PFSK-1 (cell line): ENCODE data around the gene RIPPLY1.

Experiments used
- FOXP2 ChIP-seq: optimal IDR thresholded peaks from 2 replicates; pipeline ENCODE3; 2011; ENCODE audit warnings: borderline replicate concordance, control low read depth, inconsistent platforms; ENCODE audit not compliant: insufficient read depth; ENCODE audit errors: extremely low read length, extremely low read depth
- POLR2AphosphoS5 ChIP-seq: IDR thresholded peaks from 2 replicates; pipeline ENCODE4 v1.6.1; 2012; ENCODE audit warnings: low read depth, mild to moderate bottlenecking, control low read depth, low read length, moderate library complexity
- SIN3A ChIP-seq: IDR thresholded peaks from 2 replicates; pipeline ENCODE4 v1.6.1; 2012; ENCODE audit warnings: mild to moderate bottlenecking, low read length, moderate library complexity, borderline replicate concordance; ENCODE audit not compliant: insufficient read depth
- TAF1 ChIP-seq: IDR thresholded peaks from 2 replicates; pipeline ENCODE4 v1.6.1; 2012; ENCODE audit warnings: low read length, control low read depth, borderline replicate concordance; ENCODE audit not compliant: insufficient read depth
- TF ChIP-seq, protein P1 (sequence below), 2 experiments: IDR thresholded peaks; 2 replicates each; pipeline versions ENCODE4 v1.6.1 to v1.8.0; 2011 to 2012; ENCODE audit warnings: low read depth in 2 of 2, low read length in 2 of 2, control low read depth in 1 of 2, inconsistent platforms in 1 of 2, mild to moderate bottlenecking in 1 of 2, moderate library complexity in 1 of 2; ENCODE audit not compliant: insufficient read depth in 1 of 2

Gene RIPPLY1

DNA sequence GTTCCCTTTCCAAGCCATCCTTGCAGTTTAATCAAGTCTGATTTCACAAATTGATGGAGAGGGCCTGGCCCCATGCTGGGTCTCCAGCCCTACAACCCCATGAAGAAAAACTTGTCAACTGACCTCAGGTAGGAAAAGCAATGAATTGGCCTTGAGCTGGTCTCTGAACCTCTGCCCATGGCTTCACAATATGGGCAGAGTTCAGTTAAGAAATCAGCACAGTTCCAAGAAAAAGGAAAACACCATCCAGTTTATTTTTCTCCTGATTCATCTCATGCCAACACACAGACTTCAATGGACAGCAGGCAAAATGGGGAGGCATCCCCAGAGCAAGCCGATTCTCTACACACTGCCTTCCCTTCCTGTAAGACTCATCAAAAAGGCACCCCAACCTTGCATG lies 3.3 kb downstream of the RIPPLY1 start:
- TF ChIP-seq, protein P1, sequence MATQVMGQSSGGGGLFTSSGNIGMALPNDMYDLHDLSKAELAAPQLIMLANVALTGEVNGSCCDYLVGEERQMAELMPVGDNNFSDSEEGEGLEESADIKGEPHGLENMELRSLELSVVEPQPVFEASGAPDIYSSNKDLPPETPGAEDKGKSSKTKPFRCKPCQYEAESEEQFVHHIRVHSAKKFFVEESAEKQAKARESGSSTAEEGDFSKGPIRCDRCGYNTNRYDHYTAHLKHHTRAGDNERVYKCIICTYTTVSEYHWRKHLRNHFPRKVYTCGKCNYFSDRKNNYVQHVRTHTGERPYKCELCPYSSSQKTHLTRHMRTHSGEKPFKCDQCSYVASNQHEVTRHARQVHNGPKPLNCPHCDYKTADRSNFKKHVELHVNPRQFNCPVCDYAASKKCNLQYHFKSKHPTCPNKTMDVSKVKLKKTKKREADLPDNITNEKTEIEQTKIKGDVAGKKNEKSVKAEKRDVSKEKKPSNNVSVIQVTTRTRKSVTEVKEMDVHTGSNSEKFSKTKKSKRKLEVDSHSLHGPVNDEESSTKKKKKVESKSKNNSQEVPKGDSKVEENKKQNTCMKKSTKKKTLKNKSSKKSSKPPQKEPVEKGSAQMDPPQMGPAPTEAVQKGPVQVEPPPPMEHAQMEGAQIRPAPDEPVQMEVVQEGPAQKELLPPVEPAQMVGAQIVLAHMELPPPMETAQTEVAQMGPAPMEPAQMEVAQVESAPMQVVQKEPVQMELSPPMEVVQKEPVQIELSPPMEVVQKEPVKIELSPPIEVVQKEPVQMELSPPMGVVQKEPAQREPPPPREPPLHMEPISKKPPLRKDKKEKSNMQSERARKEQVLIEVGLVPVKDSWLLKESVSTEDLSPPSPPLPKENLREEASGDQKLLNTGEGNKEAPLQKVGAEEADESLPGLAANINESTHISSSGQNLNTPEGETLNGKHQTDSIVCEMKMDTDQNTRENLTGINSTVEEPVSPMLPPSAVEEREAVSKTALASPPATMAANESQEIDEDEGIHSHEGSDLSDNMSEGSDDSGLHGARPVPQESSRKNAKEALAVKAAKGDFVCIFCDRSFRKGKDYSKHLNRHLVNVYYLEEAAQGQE (IDR thresholded peaks at IDR 0.05; ENCODE audit: insufficient read depth in 1 of 2, low read depth in 2 of 2, low read length in 2 of 2), result no peak
- TF ChIP-seq POLR2AphosphoS5, result no peak
- no peak for TF ChIP-seq FOXP2
- no peak for TF ChIP-seq SIN3A
- no peak for TF ChIP-seq TAF1

DNA sequence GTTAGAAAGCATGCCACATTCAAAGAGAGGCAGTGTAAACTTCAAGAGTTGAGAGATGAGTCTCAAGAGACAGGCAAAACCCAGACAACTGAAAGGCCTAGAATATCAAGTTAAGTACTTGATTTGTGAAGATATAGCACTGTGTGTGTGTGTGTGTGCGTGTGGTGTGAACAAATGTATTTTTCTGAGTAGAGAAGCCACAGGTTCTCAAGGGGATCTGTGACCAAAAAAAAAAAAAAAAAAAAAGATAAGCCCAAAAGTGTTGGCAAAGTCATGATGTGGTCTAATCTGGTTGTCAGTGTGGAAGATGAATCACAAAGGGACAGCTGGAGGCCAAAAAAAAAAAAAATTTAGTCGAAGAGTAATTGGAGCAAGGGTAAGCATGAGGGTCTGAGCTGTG lies 3.9 kb downstream of the RIPPLY1 start:
- TF ChIP-seq, protein P1 (IDR thresholded peaks at IDR 0.05; ENCODE audit: insufficient read depth in 1 of 2, low read depth in 2 of 2, low read length in 2 of 2), result no peak
- TF ChIP-seq TAF1 (no peak), FOXP2 (no peak), POLR2AphosphoS5 (no peak), SIN3A (no peak)

DNA sequence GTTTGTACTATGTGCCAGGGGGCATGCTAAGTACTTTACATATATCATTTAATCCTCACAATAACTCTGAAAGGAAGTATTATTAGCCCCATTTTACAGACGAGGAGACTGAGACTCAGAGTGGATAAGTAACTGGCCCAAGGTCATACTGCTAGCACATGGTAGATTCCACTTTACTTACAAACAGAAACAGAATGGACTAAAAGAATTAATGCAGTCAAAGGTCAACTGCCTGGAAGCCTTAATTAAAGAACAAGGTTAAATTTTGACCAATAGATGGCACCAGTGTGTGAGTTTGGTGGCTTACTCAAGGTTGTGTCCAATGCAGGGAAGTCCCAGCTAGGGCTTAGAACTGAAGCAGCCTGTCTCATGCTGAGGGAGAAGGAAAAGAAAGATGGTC lies 4.7 kb downstream of the RIPPLY1 start:
- TF ChIP-seq TAF1 (no peak), SIN3A (no peak), POLR2AphosphoS5 (no peak), FOXP2 (no peak)
- TF ChIP-seq, protein P1 (IDR thresholded peaks at IDR 0.05; ENCODE audit: insufficient read depth in 1 of 2, low read depth in 2 of 2, low read length in 2 of 2), result no peak

DNA sequence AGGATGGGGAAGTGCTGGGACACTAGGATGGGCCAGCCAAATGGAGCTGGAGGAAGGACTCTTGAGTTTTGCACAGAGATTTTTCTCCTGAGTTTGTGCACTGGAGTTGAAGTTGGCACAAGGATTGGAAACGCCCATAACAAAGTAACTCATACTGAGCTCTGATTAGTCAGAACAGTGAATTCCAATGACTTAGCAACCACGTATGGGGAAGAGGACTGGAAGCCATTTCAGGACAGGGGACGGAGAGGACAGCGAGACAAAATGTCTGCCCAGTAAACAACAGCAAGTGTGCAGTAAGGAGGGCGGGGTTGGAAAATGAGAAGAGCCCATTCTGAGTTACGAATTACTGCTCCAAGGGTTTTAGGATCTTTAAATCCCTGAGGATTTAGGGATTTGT lies 5.9 kb downstream of the RIPPLY1 start:
- TF ChIP-seq, protein P1 (IDR thresholded peaks at IDR 0.05; ENCODE audit: insufficient read depth in 1 of 2, low read depth in 2 of 2, low read length in 2 of 2), result no peak
- TF ChIP-seq FOXP2 (no peak), SIN3A (no peak), POLR2AphosphoS5 (no peak)

DNA sequence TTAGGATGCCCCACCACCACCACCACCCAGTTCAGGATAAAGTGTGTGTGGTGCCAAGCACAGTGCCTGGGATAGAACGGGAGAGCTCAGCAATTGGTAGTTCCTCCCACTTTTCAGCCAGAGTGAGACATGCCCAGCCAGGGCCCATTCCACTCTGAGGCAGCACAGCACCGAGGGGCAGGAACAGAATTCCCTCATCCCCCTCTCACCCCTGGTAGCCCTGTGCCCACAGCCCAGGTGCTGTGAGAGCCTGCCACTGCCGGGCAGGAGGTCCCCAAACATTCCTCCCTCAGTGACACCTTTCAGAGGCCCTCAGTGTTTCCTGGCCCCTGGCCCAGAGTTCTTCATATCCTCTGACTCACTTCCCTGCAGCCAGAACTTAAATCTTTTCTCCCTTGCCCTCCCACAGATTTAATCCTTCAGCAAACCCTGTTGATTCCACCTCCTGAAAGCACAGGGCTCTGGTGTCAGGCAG lies 8.1 kb downstream of the RIPPLY1 start:
- TF ChIP-seq, protein P1 (IDR thresholded peaks at IDR 0.05; ENCODE audit: insufficient read depth in 1 of 2, low read depth in 2 of 2, low read length in 2 of 2), result no peak
- TF ChIP-seq SIN3A, result no peak
- no peak for TF ChIP-seq POLR2AphosphoS5
- no peak for TF ChIP-seq TAF1
- no peak for TF ChIP-seq FOXP2
